T-cell (primary cell): ENCODE results near the gene DHRS9. TPM values are rescaled to one million over a fixed set of nuclear protein-coding genes. Genes with fewer than 3 reads are reported as not detected.

ENCODE experiments used
- ATAC-seq, 4 experiments: fragments of 200-7000 bp in 3 of 4; fragments of 150-1000 bp in 1 of 4; cut with Tn5 transposase; replicated peaks in 1 of 4; 1 replicate in 3 of 4; 2 replicates in 1 of 4; pipeline ENCODE4 v1.10.0; 2021; ENCODE audit warnings: moderate library complexity in 3 of 4, mild to moderate bottlenecking in 2 of 4, moderate number of reproducible peaks in 1 of 4
- CTCF ChIA-PET, 2 donors: fragments of 300-600 bp; sonication (Branson Sonifier 250); formaldehyde crosslinking; loops; one replicate each; lab custom pipeline; 2022; ENCODE audit warnings: antibody characterized with exemption in 2 of 2; lab: Charles Lee
- POLR2A ChIA-PET, 2 donors: fragments of 300-600 bp; sonication (Branson Sonifier 250); formaldehyde crosslinking; loops; one replicate each; lab custom pipeline; 2022; ENCODE audit warnings: antibody characterized with exemption in 2 of 2; lab: Charles Lee
- DNase-seq, 35 experiments: peaks; one replicate each; pipeline versions ENCODE4 v3.0.0 to v3.0.0-alpha.2; 2013 to 2023
- H3K27ac ChIP-seq: one replicate; pipeline ENCODE4 v1.5.1; 2013; ENCODE audit warnings: low read length
- H3K27me3 ChIP-seq, 2 experiments: replicated peaks in 1 of 2; 1 replicate in 1 of 2; 2 replicates in 1 of 2; pipeline versions ENCODE4 v1.6.1 to v1.7.0; 2013; ENCODE audit warnings: low read length in 1 of 2, mixed read lengths in 1 of 2; ENCODE audit not compliant: control insufficient read depth in 2 of 2, insufficient read depth in 2 of 2; ENCODE audit errors: extremely low read depth in 1 of 2
- H3K36me3 ChIP-seq, 2 donors: 1 replicate in 1 of 2; 2 replicates in 1 of 2; pipeline versions ENCODE4 v1.6.1 to v1.7.0; 2013; ENCODE audit warnings: low read length in 1 of 2; ENCODE audit not compliant: control insufficient read depth in 2 of 2, insufficient read depth in 1 of 2; ENCODE audit errors: extremely low read depth in 1 of 2
- H3K4me1 ChIP-seq, 2 experiments: 1 replicate in 1 of 2; 2 replicates in 1 of 2; pipeline versions ENCODE4 v1.6.1 to v1.7.0; 2013; ENCODE audit warnings: low read length in 2 of 2, mixed read lengths in 1 of 2; ENCODE audit not compliant: insufficient read depth in 2 of 2, control insufficient read depth in 1 of 2; ENCODE audit errors: extremely low read depth in 1 of 2
- H3K4me3 ChIP-seq, 2 donors: 1 replicate in 1 of 2; 2 replicates in 1 of 2; pipeline versions ENCODE4 v1.5.1 to v1.7.0; 2013; ENCODE audit warnings: mild to moderate bottlenecking in 2 of 2, low read length in 1 of 2, moderate library complexity in 1 of 2; ENCODE audit not compliant: control insufficient read depth in 1 of 2; ENCODE audit errors: extremely low read depth in 1 of 2
- H3K9me3 ChIP-seq: 2 replicates; pipeline ENCODE4 v1.7.0; 2013
- H3K27ac Mint-ChIP-seq, 2 donors: one replicate each; pipeline ENCODE4 v1.8.0; 2020 to 2021; ENCODE audit warnings: mild to moderate bottlenecking in 2 of 2, mixed read lengths in 2 of 2
- H3K27me3 Mint-ChIP-seq, 2 donors: one replicate each; pipeline ENCODE4 v1.8.0; 2021 to 2022; ENCODE audit warnings: mixed read lengths in 2 of 2
- H3K36me3 Mint-ChIP-seq: one replicate; pipeline ENCODE4 v1.8.0; 2021; ENCODE audit warnings: mixed read lengths
- H3K4me1 Mint-ChIP-seq, 3 donors: one replicate each; pipeline ENCODE4 v1.8.0; 2020 to 2022; ENCODE audit warnings: mixed read lengths in 3 of 3, mild to moderate bottlenecking in 1 of 3
- H3K4me3 Mint-ChIP-seq, 3 donors: one replicate each; pipeline ENCODE4 v1.8.0; 2020 to 2022; ENCODE audit warnings: mild to moderate bottlenecking in 3 of 3, mixed read lengths in 3 of 3, moderate library complexity in 3 of 3
- H3K9me3 Mint-ChIP-seq, 3 donors: one replicate each; pipeline ENCODE4 v1.8.0; 2020 to 2022; ENCODE audit warnings: mixed read lengths in 3 of 3
- WGBS: methylation state at CpG from one replicate; pipeline ENCODE4 v1.1.5; 2013; ENCODE audit warnings: missing lambda C conversion rate; ENCODE audit not compliant: insufficient coverage; 5-methylcytosine and 5-hydroxymethylcytosine counted together
- total RNA-seq, 35 experiments: library from RNA in 6 of 35; stranded (reverse) in 6 of 35; fragments of 120-200 nt in 1 of 35; gene quantifications; one replicate each; pipeline versions ENCODE4 v1.2.1 to v1.2.4 and lab custom pipeline; 2013 to 2026

The DHRS9 gene
- total RNA-seq, 5 donors from 2014 or later (not counting 1 experiment from before 2014, with no cell fraction given): not detected

GRCh38 chr2:169114056-169114455 lies 44.7 kb downstream of the DHRS9 start:
- H3K9me3 ChIP-seq: no peaks in the 10 kb centered on the region
- no peak overlapping the region for H3K4me3 ChIP-seq
- ChIA-PET POLR2A (no interaction called here), CTCF (interaction anchor here (0.9 to 2.3 kb wide), 4 partner anchors 18 to 28 kb away, joined by 3 to 7 read pairs (median 4); no protein-coding TSS in a partner anchor)
- peaks cover 5 to 17% of the 10 kb centered on the region in 2 donors for H3K27me3 Mint-ChIP-seq
- ATAC-seq (no peak), DNase-seq (no peak)
- no peak overlapping the region for H3K27ac Mint-ChIP-seq
- no peak overlapping the region for H3K4me3 Mint-ChIP-seq
- whole genome bisulfite sequencing: 87% methylated on average over 3 of the region's 4 CpGs
- H3K36me3 ChIP-seq: no peaks in the 10 kb centered on the region
- H3K9me3 Mint-ChIP-seq: no peaks in the 10 kb centered on the region
- peaks cover 0 to 5% of the 10 kb centered on the region in 2 experiments for H3K27me3 ChIP-seq
- H3K4me1 ChIP-seq: peaks cover 0 to 7% of the 10 kb centered on the region in 2 experiments
- H3K4me1 Mint-ChIP-seq: peaks cover 6 to 15% (median 9%) of the 10 kb centered on the region in 3 donors
- no peaks in the 10 kb centered on the region for H3K36me3 Mint-ChIP-seq
- no peak overlapping the region for H3K27ac ChIP-seq

DNA sequence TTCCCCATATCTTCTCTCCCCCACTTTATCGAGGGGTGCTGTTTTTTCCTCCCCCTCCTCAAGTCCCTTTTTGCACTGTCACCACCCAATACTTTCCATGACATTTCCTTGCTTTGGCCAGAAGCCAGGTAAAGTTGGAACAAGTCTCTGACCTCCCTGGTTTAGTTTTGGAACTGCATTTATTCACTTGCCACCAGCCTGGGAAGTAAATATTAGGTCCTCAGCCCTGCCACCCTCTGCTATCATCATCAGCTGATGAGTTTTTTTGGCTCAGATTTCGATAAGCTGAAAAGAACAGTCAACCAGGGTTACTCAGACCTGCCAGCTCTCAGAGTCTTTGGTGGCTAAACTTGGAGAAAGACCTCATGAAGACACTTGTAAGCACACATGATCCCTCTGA lies 47.0 kb downstream of the DHRS9 start:
- Histone ChIP-seq H3K4me3 (no peak overlapping the region), H3K27ac (no peak overlapping the region), H3K36me3 (no peaks in the 10 kb centered on the region), H3K4me1 (no peaks in the 10 kb centered on the region), H3K27me3 (peaks cover 0 to 10% of the 10 kb centered on the region in 2 experiments), H3K9me3 (no peaks in the 10 kb centered on the region)
- DNase-seq (no peak), ATAC-seq (no peak)
- no CpG with 5 or more reads among the region's 2 CpGs for WGBS
- CTCF ChIA-PET: interaction anchor here in 1 of 2 donors (2.3 kb wide), 1 partner anchor 16 kb away, joined by 7 read pairs; no protein-coding TSS in a partner anchor
- H3K27ac Mint-ChIP-seq: no peak overlapping the region
- no peaks in the 10 kb centered on the region for H3K36me3 Mint-ChIP-seq
- H3K4me3 Mint-ChIP-seq: no peak overlapping the region
- H3K27me3 Mint-ChIP-seq: peaks cover 5 to 13% of the 10 kb centered on the region in 2 donors
- POLR2A ChIA-PET: no interaction called here
- no peaks in the 10 kb centered on the region for H3K9me3 Mint-ChIP-seq
- H3K4me1 Mint-ChIP-seq: peaks cover 3 to 6% (median 3%) of the 10 kb centered on the region in 3 donors

GRCh38 chr2:169116993-169117392 lies 47.6 kb downstream of the DHRS9 start:
- ATAC-seq (no peak), DNase-seq (no peak)
- Histone ChIP-seq H3K27me3 (peaks cover 0 to 10% of the 10 kb centered on the region in 2 experiments), H3K4me3 (no peak overlapping the region), H3K4me1 (no peaks in the 10 kb centered on the region), H3K9me3 (no peaks in the 10 kb centered on the region), H3K27ac (no peak overlapping the region), H3K36me3 (no peaks in the 10 kb centered on the region)
- Mint-ChIP-seq H3K4me1 (peaks cover 3 to 6% (median 3%) of the 10 kb centered on the region in 3 donors), H3K4me3 (no peak overlapping the region), H3K27me3 (peaks cover 9 to 17% of the 10 kb centered on the region in 2 donors), H3K27ac (no peak overlapping the region), H3K36me3 (no peaks in the 10 kb centered on the region), H3K9me3 (peaks cover 0 to 4% (median 3%) of the 10 kb centered on the region in 3 donors)
- ChIA-PET POLR2A (interaction anchor here in 1 of 2 donors (0.5 kb wide), 1 partner anchor 15 kb away, joined by 3 read pairs; no protein-coding TSS in a partner anchor), CTCF (interaction anchor here (1.0 to 1.2 kb wide), 2 partner anchors 8 to 15 kb away, joined by 3 read pairs; no protein-coding TSS in a partner anchor)

- ATAC-seq: no peak
- H3K4me3 Mint-ChIP-seq: no peak overlapping the region
- POLR2A ChIA-PET: no interaction called here
- H3K4me1 Mint-ChIP-seq: peaks cover 3 to 6% (median 3%) of the 10 kb centered on the region in 3 donors
- no peaks in the 10 kb centered on the region for H3K4me1 ChIP-seq
- 43% methylated on average over 1 of the region's 2 CpGs for WGBS
- H3K36me3 Mint-ChIP-seq: no peaks in the 10 kb centered on the region
- peaks cover 11 to 17% of the 10 kb centered on the region in 2 donors for H3K27me3 Mint-ChIP-seq
- CTCF ChIA-PET: interaction anchor here (1.0 to 1.2 kb wide), 3 partner anchors 9 to 14 kb away, joined by 3 to 5 read pairs (median 3); no protein-coding TSS in a partner anchor
- H3K9me3 ChIP-seq: no peaks in the 10 kb centered on the region
- no peak overlapping the region for H3K27ac Mint-ChIP-seq
- DNase-seq: no peak
- no peaks in the 10 kb centered on the region for H3K36me3 ChIP-seq
- H3K27ac ChIP-seq: no peak overlapping the region
- peaks cover 0 to 4% (median 3%) of the 10 kb centered on the region in 3 donors for H3K9me3 Mint-ChIP-seq
- no peak overlapping the region for H3K4me3 ChIP-seq
- peaks cover 2 to 10% of the 10 kb centered on the region in 2 experiments for H3K27me3 ChIP-seq
Observed at GRCh38 chr2:169118060-169118459, 48.7 kb downstream of the DHRS9 start.

- peaks cover 2 to 10% of the 10 kb centered on the region in 2 experiments for H3K27me3 ChIP-seq
- WGBS: 100% methylated on average over 3 of the region's 4 CpGs
- ATAC-seq (no peak), DNase-seq (no peak)
- no peak overlapping the region for H3K4me3 Mint-ChIP-seq
- no peaks in the 10 kb centered on the region for H3K36me3 Mint-ChIP-seq
- ChIA-PET CTCF (interaction anchor here in 1 of 2 donors (1.1 to 1.2 kb wide), 2 partner anchors 8 to 10 kb away, joined by 3 to 5 read pairs; no protein-coding TSS in a partner anchor), POLR2A (no interaction called here)
- H3K27me3 Mint-ChIP-seq: peaks cover 11 to 17% of the 10 kb centered on the region in 2 donors
- no peaks in the 10 kb centered on the region for H3K4me1 ChIP-seq
- H3K9me3 Mint-ChIP-seq: peaks cover 0 to 4% (median 3%) of the 10 kb centered on the region in 3 donors
- H3K4me1 Mint-ChIP-seq: peaks cover 3 to 6% (median 3%) of the 10 kb centered on the region in 3 donors
- H3K27ac ChIP-seq: no peak overlapping the region
- no peaks in the 10 kb centered on the region for H3K9me3 ChIP-seq
- no peaks in the 10 kb centered on the region for H3K36me3 ChIP-seq
- H3K27ac Mint-ChIP-seq: no peak overlapping the region
- H3K4me3 ChIP-seq: no peak overlapping the region
Observed at GRCh38 chr2:169119123-169119760, 49.9 kb downstream of the DHRS9 start.

GRCh38 chr2:169119851-169120250 lies 50.5 kb downstream of the DHRS9 start:
- H3K27me3 Mint-ChIP-seq: peaks cover 11 to 14% of the 10 kb centered on the region in 2 donors
- ChIA-PET CTCF (interaction anchor here in 1 of 2 donors (1.1 kb wide), 1 partner anchor 9 kb away, joined by 3 read pairs; no protein-coding TSS in a partner anchor), POLR2A (no interaction called here)
- no peak for ATAC-seq
- Histone ChIP-seq H3K9me3 (no peaks in the 10 kb centered on the region), H3K27ac (no peak overlapping the region), H3K27me3 (peaks cover 2 to 10% of the 10 kb centered on the region in 2 experiments), H3K4me3 (no peak overlapping the region), H3K36me3 (no peaks in the 10 kb centered on the region), H3K4me1 (no peaks in the 10 kb centered on the region)
- peaks cover 0 to 4% (median 3%) of the 10 kb centered on the region in 3 donors for H3K9me3 Mint-ChIP-seq
- no peak overlapping the region for H3K27ac Mint-ChIP-seq
- H3K4me3 Mint-ChIP-seq: no peak overlapping the region
- no peaks in the 10 kb centered on the region for H3K36me3 Mint-ChIP-seq
- peaks cover 3 to 6% (median 3%) of the 10 kb centered on the region in 3 donors for H3K4me1 Mint-ChIP-seq
- no CpG with 5 or more reads among the region's 4 CpGs for WGBS
- DNase-seq: no peak
